Occipital lobe (tissue), 1 donor: ENCODE results near the gene ITGB1BP1. TPM values are rescaled to one million over a fixed set of nuclear protein-coding genes. Genes with fewer than 3 reads are reported as not detected.

Experiments
- total RNA-seq: library from RNA; depleted of rRNA; stranded (reverse); fragments of >200 nt; gene quantifications from one replicate; pipeline ENCODE4 v1.2.3, GENCODE V29; 2014

ITGB1BP1 gene
- total RNA-seq, 1 donor from 2014 or later, result 60.7 TPM

Other genes with a start within 250 kb of the ITGB1BP1 start
- 31.0 TPM for gene ASAP2, start 216.7 kb downstream of the ITGB1BP1 start, total RNA-seq
- gene CPSF3, start 126 bp upstream of the ITGB1BP1 start, total RNA-seq, result 34.6 TPM
- 78.1 TPM for gene IAH1, start 51.0 kb upstream of the ITGB1BP1 start, total RNA-seq
- 31.2 TPM for gene ADAM17, start 132.3 kb upstream of the ITGB1BP1 start, total RNA-seq
- 535 TPM for gene YWHAQ, start 207.5 kb upstream of the ITGB1BP1 start, total RNA-seq